Measurements from ENCODE around the gene NTM. TPM values are rescaled to one million over a fixed set of nuclear protein-coding genes. Genes with fewer than 3 reads are reported as not detected.

The NTM gene
- total and polyA plus RNA-seq, 7 donors: 0.07 to 1.1 (median 0.22) TPM; not detected in 2

GRCh38 chr11:132242632-132243031, 872.2 kb downstream of the NTM start:
- intact Hi-C loops (cut with DNase I): no loop called here
- ATAC-seq (no peak), DNase-seq (no peak)
- H3K27me3 ChIP-seq (ENCODE audit: insufficient read depth in 3 of 3, low read length in 2 of 3): no peaks in the 10 kb centered on the region
- H3K27ac ChIP-seq: no peak overlapping the region
- TF ChIP-seq CTCF (IDR thresholded peaks at IDR 0.05): no peak
- no peaks in the 10 kb centered on the region for H3K36me3 ChIP-seq (ENCODE audit: insufficient read depth in 1 of 2, low read depth in 1 of 2)
- H3K9me3 ChIP-seq: no peaks in the 10 kb centered on the region
- H3K4me1 ChIP-seq: no peaks in the 10 kb centered on the region
- no peak overlapping the region for H3K4me3 ChIP-seq
- 60 to 66% (median 65%) methylated on average over 5 of the region's 5 CpGs for WGBS, 3 donors

GRCh38 chr11:132244846-132245245, 874.4 kb downstream of the NTM start:
- Histone ChIP-seq H3K27ac (no peak overlapping the region), H3K4me1 (no peaks in the 10 kb centered on the region), H3K4me3 (no peak overlapping the region), H3K36me3 (ENCODE audit: insufficient read depth in 1 of 2, low read depth in 1 of 2) (no peaks in the 10 kb centered on the region), H3K9me3 (no peaks in the 10 kb centered on the region), H3K27me3 (ENCODE audit: insufficient read depth in 3 of 3, low read length in 2 of 3) (no peaks in the 10 kb centered on the region)
- no peak for ATAC-seq
- intact Hi-C loops (cut with DNase I): no loop called here
- whole genome bisulfite sequencing, 3 donors: 47 to 57% (median 50%) methylated on average over 13 of the region's 13 CpGs
- DNase-seq: no peak
- no peak for TF ChIP-seq CTCF (IDR thresholded peaks at IDR 0.05)

GRCh38 chr11:132245403-132246385, 875.3 kb downstream of the NTM start:
- H3K36me3 ChIP-seq (ENCODE audit: insufficient read depth in 1 of 2, low read depth in 1 of 2): no peaks in the 10 kb centered on the region
- WGBS, 3 donors: 57 to 62% (median 59%) methylated on average over 32 to 33 of the region's 33 CpGs
- H3K4me1 ChIP-seq: no peaks in the 10 kb centered on the region
- H3K4me3 ChIP-seq: no peak overlapping the region
- TF ChIP-seq CTCF (IDR thresholded peaks at IDR 0.05): no peak
- H3K27ac ChIP-seq: no peak overlapping the region
- DNase-seq (no peak), ATAC-seq (no peak)
- intact Hi-C loops (cut with DNase I): no loop called here
- H3K9me3 ChIP-seq: no peaks in the 10 kb centered on the region
- no peaks in the 10 kb centered on the region for H3K27me3 ChIP-seq (ENCODE audit: insufficient read depth in 3 of 3, low read length in 2 of 3)

- Histone ChIP-seq H3K4me3 (no peak overlapping the region), H3K27ac (no peak overlapping the region), H3K4me1 (no peaks in the 10 kb centered on the region), H3K27me3 (ENCODE audit: insufficient read depth in 3 of 3, low read length in 2 of 3) (no peaks in the 10 kb centered on the region), H3K36me3 (ENCODE audit: insufficient read depth in 1 of 2, low read depth in 1 of 2) (no peaks in the 10 kb centered on the region), H3K9me3 (no peaks in the 10 kb centered on the region)
- ATAC-seq (no peak), DNase-seq (no peak)
- no peak for TF ChIP-seq CTCF (IDR thresholded peaks at IDR 0.05)
- WGBS, 3 donors: 54 to 62% (median 60%) methylated on average over 6 of the region's 6 CpGs
- intact Hi-C loops (cut with DNase I): no loop called here
Observed at GRCh38 chr11:132248580-132248979, 878.2 kb downstream of the NTM start.

Data from psoas muscle (tissue), 8 donors.